ENCODE results near the gene SSR1. TPM values are rescaled to one million over a fixed set of nuclear protein-coding genes. Genes with fewer than 3 reads are reported as not detected.

SSR1 gene
- total RNA-seq, 4 donors from 2014 or later = 26.6 to 65.7 (median 36.8) TPM

GRCh38 chr6:7218406-7218988 lies 94.5 kb downstream of the SSR1 start:
- Histone ChIP-seq H3K9me3 (no peaks in the 10 kb centered on the region), H3K27ac (no peak overlapping the region), H3K4me3 (no peak overlapping the region), H3K4me1 (peaks cover 0 to 9% (median 0%) of the 10 kb centered on the region in 4 donors), H3K27me3 (no peaks in the 10 kb centered on the region), H3K36me3 (peaks cover 0 to 76% (median 0%) of the 10 kb centered on the region in 3 donors)
- no peak for TF ChIP-seq CTCF (IDR thresholded peaks at IDR 0.05)
- no peak for TF ChIP-seq POLR2A (IDR thresholded peaks at IDR 0.05)
- no peak for DNase-seq

Other genes with a start within 250 kb of the SSR1 start
- 100 to 1,000 TPM in 3 of 4 donors, 10 to 100 TPM in 1; 65.0 to 118 (median 113) TPM for gene RREB1, start 205.2 kb downstream of the SSR1 start, total RNA-seq
- gene CAGE1, start 76.5 kb upstream of the SSR1 start, total RNA-seq = not detected
- 10 to 100 TPM in 2 of 4 donors, 1 to 10 TPM in 2; 5.5 to 19.0 (median 10.1) TPM for gene RIOK1, start 76.6 kb upstream of the SSR1 start, total RNA-seq
- 100 to 1,000 TPM in 3 of 4 donors, 10 to 100 TPM in 1; 56.9 to 243 (median 187) TPM for gene DSP, start 228.5 kb upstream of the SSR1 start, total RNA-seq

Measured in Peyer's patch (tissue), 4 donors.